Right lobe of liver (tissue), 6 donors: ENCODE measurements around the gene IFNA14. TPM values are rescaled to one million over a fixed set of nuclear protein-coding genes. Genes with fewer than 3 reads are reported as not detected.
"Not testable (repeated sequence)": the region's sequence is repeated elsewhere in the genome, so short reads cannot be mapped to it uniquely, and the experiment has no call there.

Source experiments
- ATAC-seq, 4 donors: fragments of 200-7000 bp; cut with Tn5 transposase; one replicate each; pipeline ENCODE4 v1.9.1; 2020; ENCODE audit warnings: mild to moderate bottlenecking in 4 of 4, moderate library complexity in 4 of 4
- DNase-seq, 3 donors: peaks; one replicate each; pipeline ENCODE4 v3.0.0-alpha.2; 2020
- H3K27ac ChIP-seq, 3 donors: fragments of 200-600 bp; one replicate each; pipeline ENCODE4 v1.8.0; 2022
- H3K27me3 ChIP-seq, 2 donors: fragments of 200-600 bp; one replicate each; pipeline ENCODE4 v1.8.0; 2022
- H3K36me3 ChIP-seq, 4 donors: fragments of 200-600 bp; sonication (generic) in 1 of 4; one replicate each; pipeline versions ENCODE4 v1.5.1 to v1.8.0; 2017 to 2022; ENCODE audit warnings: control low read depth in 1 of 4
- H3K4me1 ChIP-seq, 4 donors: fragments of 200-600 bp; sonication (generic) in 1 of 4; one replicate each; pipeline versions ENCODE4 v1.5.1 to v1.8.0; 2017 to 2022; ENCODE audit warnings: control low read depth in 1 of 4
- H3K4me3 ChIP-seq, 3 donors: fragments of 200-600 bp; one replicate each; pipeline ENCODE4 v1.8.0; 2022
- H3K9me3 ChIP-seq, 4 donors: fragments of 200-600 bp; sonication (generic) in 1 of 4; one replicate each; pipeline versions ENCODE4 v1.5.1 to v1.8.0; 2017 to 2022; ENCODE audit warnings: control low read depth in 1 of 4
- POLR2A ChIP-seq: fragments of 450-650 bp; IDR thresholded peaks from one replicate; pipeline ENCODE4 v1.6.1; 2017; ENCODE audit warnings: antibody characterized with exemption, mild to moderate bottlenecking
- WGBS: methylation state at CpG from one replicate; pipeline ENCODE4 v1.1.6; 2018; ENCODE audit warnings: low coverage, low lambda C conversion rate; ENCODE audit not compliant: insufficient coverage; ENCODE audit errors: missing lambda C conversion rate; 5-methylcytosine and 5-hydroxymethylcytosine counted together
- intact Hi-C, 2 donors: fragments of 100-400 bp; cut with DNase I; formaldehyde crosslinking; loops; one replicate each; pipeline versions ENCODE4 v1.11.2 to v1.14.1; 2022
- total RNA-seq, 6 experiments: library from RNA; depleted of rRNA in 2 of 6; stranded (reverse); fragments of >200 nt in 2 of 6; fragmentation: NEBNext Ultra II Directional in 3 of 6; extraction: Animal tissue kit (Norgen Biotek cat#: 25700) in 3 of 6; gene quantifications; one replicate each; pipeline versions ENCODE4 v1.1.0 to v1.2.4, GENCODE V29; 2016 to 2023
- TF ChIP-seq, protein P1 (sequence below), 4 donors: fragments of 200-600 bp in 3 of 4; fragments of 450-650 bp in 1 of 4; IDR thresholded peaks; one replicate each; pipeline versions ENCODE4 v1.5.1 to v1.8.0; 2016 to 2022; ENCODE audit warnings: antibody characterized with exemption in 4 of 4, mild to moderate bottlenecking in 2 of 4
- donor health status: DM: no; HTN: yes; CAD: no.
- donor health status: DM: no; HTN: no; CAD: no.
- donor health status: DM: no; HTN: no; CAD: no.
- donor health status: DM: no; HTN: yes; CAD: no.
- donor health status: DM: no; HTN: yes; CAD: no.

IFNA14 gene
- total RNA-seq, 6 experiments from 2014 or later: not detected

DNA sequence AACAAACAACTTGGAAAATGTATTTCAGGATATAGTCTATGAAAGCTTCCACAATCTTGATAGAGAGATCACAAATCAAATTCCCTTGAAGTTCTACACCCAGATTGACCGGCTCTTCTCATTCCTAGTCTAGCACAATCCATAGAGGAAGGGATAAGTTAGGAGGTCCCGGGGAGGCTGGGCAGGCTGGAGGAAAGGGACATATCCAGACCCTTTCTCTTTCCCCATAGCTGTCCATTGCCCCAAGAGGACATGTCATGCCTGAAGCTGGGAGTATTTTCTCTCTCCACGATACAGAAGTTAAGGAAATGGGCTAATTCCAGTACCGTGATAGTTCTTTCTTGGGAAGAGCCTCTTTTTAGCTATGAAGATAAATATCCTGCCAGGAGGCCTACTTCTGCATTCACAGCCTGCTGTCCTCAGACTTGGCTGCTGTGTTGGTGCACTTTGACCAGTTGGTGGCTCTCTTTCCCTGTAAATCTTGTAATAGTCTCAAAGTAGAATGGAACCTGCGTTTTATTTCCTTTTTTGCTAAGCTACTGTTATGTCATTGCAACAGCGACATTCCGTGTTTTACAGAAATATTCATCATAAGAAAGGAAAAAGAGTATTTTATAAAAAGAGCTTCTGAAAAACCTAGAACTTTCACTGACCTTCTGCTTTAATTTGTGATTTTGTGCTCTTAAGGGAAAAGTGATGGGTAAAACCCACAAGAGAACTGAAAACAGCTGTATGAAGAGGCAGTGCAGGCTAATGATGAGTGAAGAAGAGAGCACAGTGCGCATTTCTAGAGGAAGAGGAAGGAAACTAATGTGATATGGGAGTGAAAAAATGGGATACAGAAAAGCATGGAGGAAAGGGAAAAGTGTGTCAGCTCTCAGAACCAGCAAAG is 4.1 kb downstream of the IFNA14 start:
- H3K27me3 ChIP-seq, H3K27ac ChIP-seq, H3K36me3 ChIP-seq, H3K4me3 ChIP-seq, H3K9me3 ChIP-seq, intact Hi-C loops, H3K4me1 ChIP-seq: not testable (repeated sequence)
- TF ChIP-seq, protein P1, sequence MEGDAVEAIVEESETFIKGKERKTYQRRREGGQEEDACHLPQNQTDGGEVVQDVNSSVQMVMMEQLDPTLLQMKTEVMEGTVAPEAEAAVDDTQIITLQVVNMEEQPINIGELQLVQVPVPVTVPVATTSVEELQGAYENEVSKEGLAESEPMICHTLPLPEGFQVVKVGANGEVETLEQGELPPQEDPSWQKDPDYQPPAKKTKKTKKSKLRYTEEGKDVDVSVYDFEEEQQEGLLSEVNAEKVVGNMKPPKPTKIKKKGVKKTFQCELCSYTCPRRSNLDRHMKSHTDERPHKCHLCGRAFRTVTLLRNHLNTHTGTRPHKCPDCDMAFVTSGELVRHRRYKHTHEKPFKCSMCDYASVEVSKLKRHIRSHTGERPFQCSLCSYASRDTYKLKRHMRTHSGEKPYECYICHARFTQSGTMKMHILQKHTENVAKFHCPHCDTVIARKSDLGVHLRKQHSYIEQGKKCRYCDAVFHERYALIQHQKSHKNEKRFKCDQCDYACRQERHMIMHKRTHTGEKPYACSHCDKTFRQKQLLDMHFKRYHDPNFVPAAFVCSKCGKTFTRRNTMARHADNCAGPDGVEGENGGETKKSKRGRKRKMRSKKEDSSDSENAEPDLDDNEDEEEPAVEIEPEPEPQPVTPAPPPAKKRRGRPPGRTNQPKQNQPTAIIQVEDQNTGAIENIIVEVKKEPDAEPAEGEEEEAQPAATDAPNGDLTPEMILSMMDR (IDR thresholded peaks at IDR 0.05): peak; percentile 41 to 64 (median 58)
- peak in 1 of 3 donors; percentile 29 for DNase-seq
- 24% methylated on average over 8 of the region's 8 CpGs for WGBS
- peak; percentile 85 to 90 (median 87) for ATAC-seq

DNA sequence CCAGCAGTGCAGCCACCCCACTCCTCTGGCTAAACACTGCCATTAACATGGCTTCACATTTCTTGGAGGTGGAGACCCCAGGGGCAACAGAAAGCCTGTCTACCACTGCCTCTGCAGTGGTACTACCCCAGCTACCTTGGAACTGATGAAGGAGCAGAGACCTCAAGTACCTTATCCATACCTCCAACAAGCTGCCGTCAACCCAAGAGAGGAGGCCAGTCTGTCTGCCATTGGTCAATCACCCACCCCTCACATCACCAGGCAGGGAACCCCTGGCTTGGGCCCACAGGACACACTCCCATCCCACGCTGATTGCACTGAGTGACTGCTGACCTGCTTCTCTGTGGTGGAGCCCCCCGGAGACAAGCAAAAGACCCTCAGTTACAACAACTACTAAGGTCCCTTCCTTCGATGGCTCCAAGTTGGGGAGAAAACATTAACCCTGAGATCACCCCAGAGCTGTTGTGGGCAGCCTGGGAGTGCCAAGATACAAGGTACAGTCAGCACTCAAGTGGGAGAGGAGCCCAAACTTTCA is 5.6 kb downstream of the IFNA14 start:
- WGBS: no CpG with 5 or more reads among the region's 4 CpGs

DNA sequence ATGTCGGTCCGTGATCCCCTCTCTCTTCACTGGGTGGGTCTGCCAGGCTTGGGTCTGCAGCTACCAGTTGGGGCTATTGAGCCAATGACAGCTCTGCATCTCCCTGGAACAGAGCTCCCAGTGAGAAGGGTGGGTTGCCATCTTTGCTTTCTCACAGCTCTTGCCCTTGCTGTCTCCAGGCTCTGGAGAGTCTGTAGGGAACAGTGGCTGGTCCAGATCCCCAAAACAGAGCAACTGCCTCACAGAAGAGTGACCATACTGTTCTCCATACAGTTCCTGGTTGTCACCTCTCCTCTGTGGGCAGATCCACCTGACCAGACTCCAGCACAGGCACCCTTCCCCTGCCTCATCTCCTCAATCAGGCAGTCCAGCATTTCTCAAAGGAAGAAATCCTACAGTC is 6.5 kb downstream of the IFNA14 start:
- Histone ChIP-seq H3K4me3 (no peak overlapping the region), H3K4me1 (no peaks in the 10 kb centered on the region), H3K27ac (no peak overlapping the region), H3K27me3 (no peaks in the 10 kb centered on the region), H3K36me3 (no peaks in the 10 kb centered on the region), H3K9me3 (no peaks in the 10 kb centered on the region)
- ATAC-seq (no peak), DNase-seq (no peak)
- WGBS: no CpG with 5 or more reads among the region's 2 CpGs
- intact Hi-C loops: no loop called here
- no peak for TF ChIP-seq POLR2A
- TF ChIP-seq, protein P1 (IDR thresholded peaks at IDR 0.05): no peak

More for the DNA sequence above, 5.6 kb downstream of the IFNA14 start:
- Histone ChIP-seq H3K4me3 (no peak overlapping the region), H3K9me3 (no peaks in the 10 kb centered on the region), H3K4me1 (no peaks in the 10 kb centered on the region), H3K27me3 (no peaks in the 10 kb centered on the region), H3K36me3 (no peaks in the 10 kb centered on the region), H3K27ac (no peak overlapping the region)
- no peak for DNase-seq
- intact Hi-C loops: no loop called here
- no peak for ATAC-seq
- TF ChIP-seq, protein P1 (IDR thresholded peaks at IDR 0.05): no peak
- no peak for TF ChIP-seq POLR2A

DNA sequence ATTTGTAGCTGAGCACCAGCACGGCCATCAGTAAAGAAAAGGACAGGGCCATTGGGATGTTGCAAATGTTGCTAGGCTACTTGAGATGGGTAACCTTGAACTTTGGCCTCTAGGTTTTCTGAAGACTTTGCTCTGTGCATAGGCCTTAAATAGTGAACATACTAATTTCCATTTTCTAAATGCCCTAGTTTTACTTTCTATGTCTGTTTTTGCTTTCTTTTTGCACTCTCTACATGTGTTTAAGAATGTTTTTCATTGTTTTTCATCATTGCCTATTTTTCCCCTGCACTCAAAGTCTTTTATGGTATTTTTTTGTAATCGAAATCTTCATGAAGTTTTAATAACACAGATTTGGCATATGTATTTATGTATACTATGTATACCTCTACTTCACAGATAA is 11.7 kb downstream of the IFNA14 start, which contains the start of gene IFNA17:
TSS of gene IFNA17 (minus strand) at position 101 of the 400 bp plus-strand sequence. CDS start at position 52, 49 bp downstream.
- no peaks in the 10 kb centered on the region for H3K9me3 ChIP-seq
- no peaks in the 10 kb centered on the region for H3K36me3 ChIP-seq
- 40% methylated on average over 1 of the region's 2 CpGs for WGBS
- ATAC-seq (no peak), DNase-seq (no peak)
- TF ChIP-seq, protein P1 (IDR thresholded peaks at IDR 0.05): no peak
- no peak for TF ChIP-seq POLR2A
- no peak within 1 kb of the TSS for H3K4me3 ChIP-seq
- no peaks in the 10 kb centered on the region for H3K27me3 ChIP-seq
- H3K27ac ChIP-seq: no peak within 1 kb of the TSS
- H3K4me1 ChIP-seq: no peaks in the 10 kb centered on the region
- intact Hi-C loops: no loop called here

DNA sequence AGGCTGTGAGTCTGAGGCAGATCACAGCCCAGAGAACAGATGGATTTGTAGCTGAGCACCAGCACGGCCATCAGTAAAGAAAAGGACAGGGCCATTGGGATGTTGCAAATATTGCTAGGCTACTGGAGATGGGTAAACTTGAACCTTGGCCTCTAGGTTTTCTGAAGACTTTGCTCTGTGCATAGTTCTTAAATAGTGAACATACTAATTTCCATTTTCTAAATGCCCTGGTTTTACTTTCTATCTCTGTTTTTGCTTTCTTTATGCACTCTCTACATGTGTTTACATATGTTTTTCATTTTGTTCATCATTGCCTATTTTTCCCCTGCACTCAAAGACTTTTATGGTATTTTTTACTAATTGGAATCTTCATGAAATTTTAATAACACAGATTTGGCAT is 22.6 kb downstream of the IFNA14 start, which contains the start of gene IFNA16:
TSS of gene IFNA16 (minus strand) at position 101 of the 400 bp plus-strand sequence. CDS start at position 95, 6 bp downstream.
- WGBS: no CpG with 5 or more reads among the region's 1 CpG
- H3K9me3 ChIP-seq, H3K4me1 ChIP-seq, H3K27me3 ChIP-seq, DNase-seq, H3K4me3 ChIP-seq, H3K36me3 ChIP-seq, ATAC-seq, intact Hi-C loops, H3K27ac ChIP-seq: not testable (repeated sequence)
